ENCODE measurements around the gene AHNAK. TPM values are rescaled to one million over a fixed set of nuclear protein-coding genes. Genes with fewer than 3 reads are reported as not detected.
A peak's percentile ranks its signal among the peaks of the same experiment; 100 is the strongest.
"Not testable (repeated sequence)": the region's sequence is repeated elsewhere in the genome, so short reads cannot be mapped to it uniquely, and the experiment has no call there.

The AHNAK gene
- total RNA-seq, 3 donors from 2014 or later: 12.3 to 22.7 (median 13.3) TPM

GRCh38 chr11:62395885-62396551 lies 150.6 kb downstream of the AHNAK start:
- no peak for ATAC-seq
- H3K4me1 Mint-ChIP-seq (ENCODE audit: low read depth): peaks cover 24% of the 10 kb centered on the region
- no peaks in the 10 kb centered on the region for H3K9me3 Mint-ChIP-seq
- H3K36me3 Mint-ChIP-seq (ENCODE audit: insufficient read depth): no peaks in the 10 kb centered on the region
- no peaks in the 10 kb centered on the region for H3K27me3 Mint-ChIP-seq (ENCODE audit: low read depth)
- H3K4me3 Mint-ChIP-seq: no peak overlapping the region
- DNase-seq: no peak

- no peaks in the 10 kb centered on the region for H3K9me3 Mint-ChIP-seq
- peaks cover 20% of the 10 kb centered on the region for H3K4me1 Mint-ChIP-seq (ENCODE audit: low read depth)
- no peaks in the 10 kb centered on the region for H3K27me3 Mint-ChIP-seq (ENCODE audit: low read depth)
- DNase-seq: peak; percentile 28
- no peak overlapping the region for H3K4me3 Mint-ChIP-seq
- no peaks in the 10 kb centered on the region for H3K36me3 Mint-ChIP-seq (ENCODE audit: insufficient read depth)
- ATAC-seq: peak; percentile 83 to 90
These were observed 151.6 kb downstream of the AHNAK start for GRCh38 chr11:62394825-62395538.

GRCh38 chr11:62393735-62394134 lies 152.9 kb downstream of the AHNAK start:
- no peaks in the 10 kb centered on the region for H3K9me3 Mint-ChIP-seq
- H3K4me1 Mint-ChIP-seq (ENCODE audit: low read depth): peaks cover 9% of the 10 kb centered on the region
- H3K4me3 Mint-ChIP-seq: no peak overlapping the region
- no peaks in the 10 kb centered on the region for H3K27me3 Mint-ChIP-seq (ENCODE audit: low read depth)
- DNase-seq: no peak
- H3K36me3 Mint-ChIP-seq (ENCODE audit: insufficient read depth): no peaks in the 10 kb centered on the region
- no peak for ATAC-seq

GRCh38 chr11:62393061-62393611 lies 153.5 kb downstream of the AHNAK start:
- Mint-ChIP-seq H3K36me3 (ENCODE audit: insufficient read depth) (no peaks in the 10 kb centered on the region), H3K9me3 (no peaks in the 10 kb centered on the region), H3K4me1 (ENCODE audit: low read depth) (peaks cover 3% of the 10 kb centered on the region), H3K4me3 (no peak overlapping the region), H3K27me3 (ENCODE audit: low read depth) (no peaks in the 10 kb centered on the region)
- DNase-seq (no peak), ATAC-seq (peak; percentile 20 to 72)

GRCh38 chr11:62392506-62392905 lies 154.1 kb downstream of the AHNAK start:
- Mint-ChIP-seq H3K9me3 (no peaks in the 10 kb centered on the region), H3K4me3 (no peak overlapping the region), H3K27me3 (ENCODE audit: low read depth) (no peaks in the 10 kb centered on the region), H3K36me3 (ENCODE audit: insufficient read depth) (no peaks in the 10 kb centered on the region), H3K4me1 (ENCODE audit: low read depth) (peaks cover 5% of the 10 kb centered on the region)
- no peak for ATAC-seq
- no peak for DNase-seq

GRCh38 chr11:62391642-62392425 lies 154.8 kb downstream of the AHNAK start:
- ATAC-seq (no peak), DNase-seq (no peak)
- Mint-ChIP-seq H3K27me3 (ENCODE audit: low read depth) (no peaks in the 10 kb centered on the region), H3K9me3 (no peaks in the 10 kb centered on the region), H3K4me1 (ENCODE audit: low read depth) (peaks cover 8% of the 10 kb centered on the region), H3K4me3 (no peak overlapping the region), H3K36me3 (ENCODE audit: insufficient read depth) (no peaks in the 10 kb centered on the region)

GRCh38 chr11:62390722-62391121 lies 155.9 kb downstream of the AHNAK start:
- Mint-ChIP-seq H3K36me3 (ENCODE audit: insufficient read depth) (no peaks in the 10 kb centered on the region), H3K4me1 (ENCODE audit: low read depth) (peaks cover 9% of the 10 kb centered on the region), H3K4me3 (no peak overlapping the region), H3K9me3 (no peaks in the 10 kb centered on the region), H3K27me3 (ENCODE audit: low read depth) (no peaks in the 10 kb centered on the region)
- no peak for ATAC-seq
- no peak for DNase-seq

GRCh38 chr11:62390237-62390636 lies 156.4 kb downstream of the AHNAK start:
- H3K9me3 Mint-ChIP-seq: no peaks in the 10 kb centered on the region

GRCh38 chr11:62388999-62389398 lies 157.6 kb downstream of the AHNAK start:
- Mint-ChIP-seq H3K27me3 (ENCODE audit: low read depth) (no peaks in the 10 kb centered on the region), H3K9me3 (no peaks in the 10 kb centered on the region), H3K4me1 (ENCODE audit: low read depth) (peaks cover 7% of the 10 kb centered on the region), H3K4me3 (no peak overlapping the region), H3K36me3 (ENCODE audit: insufficient read depth) (no peaks in the 10 kb centered on the region)
- ATAC-seq (no peak), DNase-seq (no peak)

More at GRCh38 chr11:62390237-62390636, 156.4 kb downstream of the AHNAK start:
- H3K36me3 Mint-ChIP-seq (ENCODE audit: insufficient read depth): no peaks in the 10 kb centered on the region
- ATAC-seq: no peak
- H3K27me3 Mint-ChIP-seq (ENCODE audit: low read depth): no peaks in the 10 kb centered on the region
- H3K4me3 Mint-ChIP-seq: no peak overlapping the region
- peaks cover 9% of the 10 kb centered on the region for H3K4me1 Mint-ChIP-seq (ENCODE audit: low read depth)
- no peak for DNase-seq

- no peaks in the 10 kb centered on the region for H3K36me3 Mint-ChIP-seq (ENCODE audit: insufficient read depth)
- peaks cover 7% of the 10 kb centered on the region for H3K4me1 Mint-ChIP-seq (ENCODE audit: low read depth)
- H3K27me3 Mint-ChIP-seq (ENCODE audit: low read depth): no peaks in the 10 kb centered on the region
- no peak for DNase-seq
- no peaks in the 10 kb centered on the region for H3K9me3 Mint-ChIP-seq
- ATAC-seq: no peak
- no peak overlapping the region for H3K4me3 Mint-ChIP-seq
These were observed 159.2 kb downstream of the AHNAK start for GRCh38 chr11:62387381-62387780.

- not testable (repeated sequence) for DNase-seq; H3K36me3 Mint-ChIP-seq (ENCODE audit: insufficient read depth)
These were observed 160.5 kb downstream of the AHNAK start for GRCh38 chr11:62386083-62386482.

GRCh38 chr11:62383822-62384221 lies 162.8 kb downstream of the AHNAK start:
- no peak for ATAC-seq
- no peak for DNase-seq
- H3K36me3 Mint-ChIP-seq (ENCODE audit: insufficient read depth): no peaks in the 10 kb centered on the region
- H3K4me1 Mint-ChIP-seq (ENCODE audit: low read depth): peaks cover 12% of the 10 kb centered on the region
- no peak overlapping the region for H3K4me3 Mint-ChIP-seq
- H3K27me3 Mint-ChIP-seq (ENCODE audit: low read depth): no peaks in the 10 kb centered on the region
- H3K9me3 Mint-ChIP-seq: no peaks in the 10 kb centered on the region

More at GRCh38 chr11:62386083-62386482, 160.5 kb downstream of the AHNAK start:
- H3K4me1 Mint-ChIP-seq (ENCODE audit: low read depth); H3K4me3 Mint-ChIP-seq; H3K9me3 Mint-ChIP-seq; H3K27me3 Mint-ChIP-seq (ENCODE audit: low read depth): not testable (repeated sequence)
- peak; percentile 38 to 40 for ATAC-seq

All from activated T-cell treated with anti-CD3 and anti-CD28 coated beads, Interleukin-2, amount 50 U/mL, for 4 hours (primary cell).